Fibroblast of the aortic adventitia (primary cell): Measurements from ENCODE around the gene COL23A1. TPM values are rescaled to one million over a fixed set of nuclear protein-coding genes. Genes with fewer than 3 reads are reported as not detected.

Source experiments
- DNase-seq: peaks from one replicate; pipeline ENCODE4 v3.0.0-alpha.2; 2010; ENCODE audit warnings: low read depth
- H3K4me3 ChIP-seq: 2 replicates; pipeline ENCODE4 v1.5.1; 2011; ENCODE audit warnings: low read depth, mild to moderate bottlenecking, control low read depth, low read length, moderate library complexity
- total RNA-seq: library from RNA; depleted of rRNA; stranded (reverse); fragments of >200 nt; gene quantifications from 2 replicates; pipeline ENCODE4 v1.2.3, GENCODE V29; 2012; ENCODE audit warnings: low replicate concordance
- TF ChIP-seq, protein P1 (sequence below): IDR thresholded peaks from 2 replicates; pipeline ENCODE4 v1.5.1; 2011; ENCODE audit warnings: mild to moderate bottlenecking, low read length, control low read depth, inconsistent platforms; ENCODE audit not compliant: insufficient read depth

The COL23A1 gene
- total RNA-seq, 1 donor, result not detected

DNA sequence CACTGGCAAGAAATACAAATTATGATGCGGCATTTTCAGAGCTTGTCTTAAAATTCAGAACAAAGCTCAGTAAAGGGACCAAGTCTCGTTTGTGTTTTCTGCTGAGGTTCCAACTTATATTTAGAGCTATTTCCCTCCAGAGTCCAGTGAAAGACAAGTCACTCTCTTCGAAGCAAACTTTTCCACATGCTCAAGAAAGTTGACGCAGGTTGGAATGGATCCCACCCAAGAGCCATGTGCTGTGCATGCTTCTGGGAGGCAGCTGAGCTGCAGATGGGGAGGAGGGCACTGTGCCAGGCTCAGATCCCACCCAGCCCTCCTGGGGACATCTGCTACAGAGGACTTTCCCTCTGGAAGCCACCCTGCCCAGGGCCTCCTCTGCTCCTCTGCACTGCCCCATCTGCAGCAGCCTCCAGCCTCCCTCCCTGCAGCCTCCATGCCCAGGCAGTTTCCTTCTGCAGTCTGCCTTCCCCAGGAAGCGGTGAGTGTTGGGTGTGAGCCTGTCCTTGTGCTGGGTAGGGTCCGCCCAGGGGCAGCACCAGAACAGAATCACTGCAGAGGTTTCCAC, 75.3 kb downstream of the COL23A1 start:
- TF ChIP-seq, protein P1, sequence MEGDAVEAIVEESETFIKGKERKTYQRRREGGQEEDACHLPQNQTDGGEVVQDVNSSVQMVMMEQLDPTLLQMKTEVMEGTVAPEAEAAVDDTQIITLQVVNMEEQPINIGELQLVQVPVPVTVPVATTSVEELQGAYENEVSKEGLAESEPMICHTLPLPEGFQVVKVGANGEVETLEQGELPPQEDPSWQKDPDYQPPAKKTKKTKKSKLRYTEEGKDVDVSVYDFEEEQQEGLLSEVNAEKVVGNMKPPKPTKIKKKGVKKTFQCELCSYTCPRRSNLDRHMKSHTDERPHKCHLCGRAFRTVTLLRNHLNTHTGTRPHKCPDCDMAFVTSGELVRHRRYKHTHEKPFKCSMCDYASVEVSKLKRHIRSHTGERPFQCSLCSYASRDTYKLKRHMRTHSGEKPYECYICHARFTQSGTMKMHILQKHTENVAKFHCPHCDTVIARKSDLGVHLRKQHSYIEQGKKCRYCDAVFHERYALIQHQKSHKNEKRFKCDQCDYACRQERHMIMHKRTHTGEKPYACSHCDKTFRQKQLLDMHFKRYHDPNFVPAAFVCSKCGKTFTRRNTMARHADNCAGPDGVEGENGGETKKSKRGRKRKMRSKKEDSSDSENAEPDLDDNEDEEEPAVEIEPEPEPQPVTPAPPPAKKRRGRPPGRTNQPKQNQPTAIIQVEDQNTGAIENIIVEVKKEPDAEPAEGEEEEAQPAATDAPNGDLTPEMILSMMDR, result no peak
- H3K4me3 ChIP-seq, result no peak overlapping the region
- no peak for DNase-seq

DNA sequence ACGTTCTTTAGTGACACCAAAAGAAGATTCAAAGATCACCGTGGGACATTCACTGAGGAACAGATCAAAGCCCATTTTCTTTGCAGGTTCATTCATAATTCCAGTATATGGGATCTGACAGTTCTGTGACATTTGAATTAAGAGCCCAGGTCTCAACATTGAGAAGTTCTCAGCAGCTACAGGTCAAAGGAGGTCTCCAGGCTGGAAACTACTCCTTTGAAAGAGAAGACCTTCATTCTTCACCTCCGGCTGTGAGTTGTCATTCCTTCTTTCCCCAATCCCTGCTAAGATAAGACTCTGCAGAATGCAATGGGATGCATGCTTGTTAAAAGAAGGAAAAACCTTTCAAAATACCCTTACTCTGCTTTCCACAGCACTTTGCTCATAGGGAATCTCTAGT, 79.0 kb downstream of the COL23A1 start:
- no peak overlapping the region for H3K4me3 ChIP-seq
- TF ChIP-seq, protein P1, result no peak
- no peak for DNase-seq

DNA sequence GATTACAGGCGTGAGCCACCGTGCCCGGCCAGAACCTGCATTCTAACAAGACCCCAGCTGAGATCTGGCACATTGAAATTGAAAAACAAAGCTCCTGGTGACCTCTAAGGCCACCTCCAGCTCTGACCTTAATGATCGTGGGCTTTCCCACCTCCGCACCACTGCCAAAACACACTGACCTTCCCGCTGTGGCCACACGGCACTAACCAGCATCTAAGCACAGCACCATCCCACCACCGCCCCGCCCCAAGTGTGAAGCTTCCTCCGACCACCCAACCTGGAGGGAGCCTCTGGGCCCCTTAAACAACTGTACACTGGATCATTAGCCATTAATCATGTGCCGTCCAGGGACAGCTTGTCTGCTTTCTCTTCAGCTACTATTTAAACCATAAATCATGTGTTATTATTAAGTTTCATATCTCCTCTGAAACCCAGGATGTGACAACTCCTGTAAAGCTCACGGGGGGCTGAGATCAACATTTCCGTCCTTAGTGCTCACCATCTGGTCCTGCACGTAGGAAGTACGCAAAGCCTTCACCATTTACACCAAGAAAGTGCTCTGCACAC, 80.6 kb downstream of the COL23A1 start:
- DNase-seq, result no peak
- H3K4me3 ChIP-seq, result no peak overlapping the region
- TF ChIP-seq, protein P1, result no peak

DNA sequence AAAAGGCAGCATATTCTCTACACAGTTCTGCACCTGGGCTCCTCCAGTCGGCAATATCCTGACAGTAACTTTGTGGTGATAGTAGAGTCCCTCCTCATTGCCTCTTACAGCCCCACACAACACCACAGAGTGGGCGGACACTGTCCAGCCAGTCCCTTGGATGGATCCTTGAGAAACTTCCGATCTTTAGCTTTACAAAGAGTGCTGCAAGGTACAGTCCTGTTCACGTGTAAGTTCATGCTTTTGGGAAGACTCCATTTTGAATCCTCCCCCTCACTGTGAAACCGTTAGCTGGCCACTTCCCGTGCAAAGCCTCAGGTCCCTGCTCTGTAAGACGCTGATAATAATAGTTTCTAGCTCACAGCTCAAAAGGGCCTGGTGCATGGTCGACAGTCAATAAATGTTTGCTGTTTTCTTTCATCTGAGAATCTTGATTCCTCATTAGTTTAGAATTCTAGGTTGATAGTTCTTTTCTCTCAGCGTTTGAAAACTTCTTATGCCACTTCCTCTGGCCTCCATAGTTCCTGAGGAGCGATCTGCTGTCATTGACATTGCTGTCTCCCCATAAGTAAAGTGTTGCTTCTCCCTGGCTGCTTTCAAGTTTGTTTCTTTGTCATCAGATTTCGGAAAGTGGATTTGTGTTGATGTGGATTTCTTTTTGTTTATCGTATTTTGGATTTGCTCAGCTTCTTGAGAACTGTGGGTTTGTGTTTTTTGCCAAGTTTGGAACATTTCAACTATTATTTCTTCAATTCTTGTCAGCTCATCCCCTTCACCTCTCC, 82.9 kb downstream of the COL23A1 start:
- TF ChIP-seq, protein P1, result no peak
- H3K4me3 ChIP-seq, result no peak overlapping the region
- no peak for DNase-seq

DNA sequence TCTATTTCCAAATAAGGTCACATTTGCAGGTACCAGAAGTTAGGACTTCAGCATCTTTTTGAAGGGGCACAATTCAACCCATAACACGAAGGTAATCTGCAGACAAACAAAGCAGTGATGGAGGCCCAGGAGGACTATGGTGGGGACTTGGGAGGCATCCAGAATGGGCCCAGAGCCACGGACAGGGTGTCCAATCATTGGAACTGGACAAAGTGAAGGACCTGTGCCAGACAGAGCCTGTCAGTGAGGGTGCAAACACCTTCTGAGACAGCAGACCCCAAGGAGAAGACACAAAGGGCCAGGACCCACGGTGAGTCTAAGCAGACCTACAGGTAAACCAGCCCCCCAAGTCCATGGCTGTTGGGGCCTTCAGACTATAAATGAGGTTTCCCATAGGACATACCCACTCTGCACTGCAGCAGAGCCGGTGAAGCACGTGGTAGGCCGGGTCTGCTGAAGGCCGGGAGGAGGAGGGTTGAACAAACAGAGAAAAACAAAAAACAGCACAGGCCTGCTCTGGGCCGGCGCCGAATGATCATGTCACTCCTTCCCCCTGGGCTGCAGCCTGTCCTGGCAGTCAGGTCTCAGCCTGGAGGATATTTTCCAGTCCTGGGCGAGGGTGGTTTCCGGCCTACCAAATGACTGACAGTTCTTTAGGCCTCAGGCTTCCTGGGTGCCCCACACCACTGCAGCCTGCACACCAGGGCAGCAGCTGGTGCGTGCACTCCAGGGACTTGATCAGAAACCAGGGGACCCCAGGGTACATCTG, 84.4 kb downstream of the COL23A1 start:
- no peak for DNase-seq
- TF ChIP-seq, protein P1, result no peak

DNA sequence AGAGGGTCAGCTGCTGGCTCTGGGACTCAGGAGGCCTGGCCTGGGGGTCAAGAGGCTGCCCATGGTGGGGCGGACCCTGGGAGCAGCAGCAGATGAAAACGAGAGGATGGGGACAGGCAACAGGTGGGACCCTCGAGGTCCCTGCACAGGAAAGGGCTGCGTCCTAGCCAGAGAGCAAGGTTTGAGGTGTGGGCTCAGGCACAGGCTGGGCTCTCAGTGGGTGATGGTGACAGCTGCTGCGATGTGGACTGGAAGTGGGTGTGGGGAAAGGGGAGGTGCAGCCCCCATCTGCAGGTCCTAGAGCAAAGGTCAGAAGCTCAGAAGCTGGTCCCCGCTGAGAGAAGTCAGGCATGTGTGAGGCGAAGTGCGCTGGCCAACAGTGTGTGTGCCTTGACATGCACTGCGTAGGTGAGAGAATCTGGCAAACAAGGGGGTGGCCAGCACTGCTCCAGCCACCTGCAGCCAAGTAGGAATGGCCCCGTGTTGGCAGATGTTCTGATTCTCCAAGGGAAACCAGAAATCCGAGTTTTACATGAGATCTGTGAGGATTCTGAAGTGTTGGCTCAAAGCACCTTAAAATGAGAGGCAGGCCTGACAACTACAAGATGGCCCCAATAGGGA, 85.7 kb downstream of the COL23A1 start:
- H3K4me3 ChIP-seq, result no peak overlapping the region
- TF ChIP-seq, protein P1, result no peak
- DNase-seq, result no peak

More for the DNA sequence above, 84.4 kb downstream of the COL23A1 start:
- H3K4me3 ChIP-seq, result no peak overlapping the region
